Liver (tissue), 3 donors: ENCODE data around the gene CACNA1A.

Experiments
- CTCF ChIP-seq: fragments of 150-350 bp; IDR thresholded peaks from 2 replicates; pipeline ENCODE4 v1.5.1; 2017; ENCODE audit warnings: improper control_type of control experiment, low read depth, low read length; ENCODE audit not compliant: missing input control
- GABPA ChIP-seq, 2 donors: IDR thresholded peaks in 1 of 2; conservative IDR thresholded peaks in 1 of 2; 2 replicates each; pipeline ENCODE4 v1.6.1; 2016; ENCODE audit warnings: antibody characterized with exemption in 2 of 2, mild to moderate bottlenecking in 1 of 2, moderate library complexity in 1 of 2
- JUND ChIP-seq, 2 donors: IDR thresholded peaks; 2 replicates each; pipeline ENCODE4 v1.6.1; 2016; ENCODE audit warnings: antibody characterized with exemption in 2 of 2
- RAD21 ChIP-seq, 2 donors: IDR thresholded peaks; 2 replicates each; pipeline ENCODE4 v1.6.1; 2016; ENCODE audit warnings: antibody characterized with exemption in 2 of 2, mild to moderate bottlenecking in 2 of 2
- REST ChIP-seq: IDR thresholded peaks from 2 replicates; pipeline ENCODE4 v1.6.1; 2016; ENCODE audit warnings: antibody characterized with exemption, mild to moderate bottlenecking
- SP1 ChIP-seq: IDR thresholded peaks from 2 replicates; pipeline ENCODE4 v1.6.1; 2018; ENCODE audit warnings: antibody characterized with exemption, mild to moderate bottlenecking
- TAF1 ChIP-seq: conservative IDR thresholded peaks from 2 replicates; pipeline ENCODE4 v1.6.1; 2016; ENCODE audit warnings: antibody characterized with exemption, mild to moderate bottlenecking
- TF ChIP-seq, protein P1 (sequence below): IDR thresholded peaks from 2 replicates; pipeline ENCODE4 v1.6.1; 2016; ENCODE audit warnings: antibody characterized with exemption
- donor health status: healthy.
- donor health status: healthy.

- TF ChIP-seq CTCF (no peak), REST (no peak), TAF1 (no peak), RAD21 (IDR thresholded peaks at IDR 0.05) (no peak), SP1 (no peak), GABPA (IDR thresholded peaks at IDR 0.05 in 1 of 2, conservative IDR thresholded peaks at IDR 0.05 in 1 of 2) (no peak), JUND (IDR thresholded peaks at IDR 0.05) (no peak)
- TF ChIP-seq, protein P1, sequence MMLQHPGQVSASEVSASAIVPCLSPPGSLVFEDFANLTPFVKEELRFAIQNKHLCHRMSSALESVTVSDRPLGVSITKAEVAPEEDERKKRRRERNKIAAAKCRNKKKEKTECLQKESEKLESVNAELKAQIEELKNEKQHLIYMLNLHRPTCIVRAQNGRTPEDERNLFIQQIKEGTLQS: no peak
Observed at GRCh38 chr19:13437919-13438618, 68.2 kb downstream of the CACNA1A start.
